SK-N-MC (cell line): ENCODE measurements around the gene CLASP1.

Experiments
- EZH2 ChIP-seq: fragments of 200-600 bp; sonication (generic); IDR thresholded peaks from one replicate; pipeline ENCODE4 v1.6.1; 2017; ENCODE audit warnings: antibody characterized with exemption
- FOXP2 ChIP-seq: optimal IDR thresholded peaks from 2 replicates; pipeline ENCODE3; 2011; ENCODE audit warnings: mild to moderate bottlenecking, moderate library complexity; ENCODE audit not compliant: insufficient read depth; ENCODE audit errors: extremely low read length, control extremely low read depth
- POLR2AphosphoS5 ChIP-seq: IDR thresholded peaks from 2 replicates; pipeline ENCODE4 v1.6.1; 2012; ENCODE audit warnings: mild to moderate bottlenecking, low read depth, low read length, borderline replicate concordance

- TF ChIP-seq EZH2 (no peak), POLR2AphosphoS5 (no peak), FOXP2 (no peak)
These were observed 299.4 kb downstream of the CLASP1 start for GRCh38 chr2:121349721-121350401.
